Upper lobe of left lung (tissue), 6 donors: ENCODE measurements around the gene SCAMP3. TPM values are rescaled to one million over a fixed set of nuclear protein-coding genes. Genes with fewer than 3 reads are reported as not detected.

Source experiments
- ATAC-seq, 2 donors: fragments of 200-7000 bp; cut with Tn5 transposase; one replicate each; pipeline ENCODE4 v1.9.1; 2022; ENCODE audit warnings: mild to moderate bottlenecking in 2 of 2, moderate library complexity in 2 of 2; ENCODE audit not compliant: low FRiP score in 2 of 2
- DNase-seq, 2 donors: peaks; one replicate each; pipeline ENCODE4 v3.0.0-alpha.2; 2019 to 2020
- H3K27ac ChIP-seq, 4 donors: fragments of 200-600 bp; sonication (generic); one replicate each; pipeline ENCODE4 v1.5.1; 2016 to 2019
- H3K27me3 ChIP-seq, 4 donors: fragments of 200-600 bp; sonication (generic); one replicate each; pipeline ENCODE4 v1.5.1; 2017 to 2019
- H3K36me3 ChIP-seq, 4 donors: fragments of 200-600 bp; sonication (generic); one replicate each; pipeline ENCODE4 v1.5.1; 2016 to 2019
- H3K4me1 ChIP-seq, 4 donors: fragments of 200-600 bp; sonication (generic); one replicate each; pipeline ENCODE4 v1.5.1; 2018 to 2019
- H3K4me3 ChIP-seq, 4 donors: fragments of 200-600 bp; sonication (generic); one replicate each; pipeline ENCODE4 v1.5.1; 2017 to 2019; ENCODE audit warnings: mild to moderate bottlenecking in 2 of 4, moderate library complexity in 1 of 4
- H3K9me3 ChIP-seq, 4 donors: fragments of 200-600 bp; sonication (generic); one replicate each; pipeline ENCODE4 v1.5.1; 2018 to 2019
- EP300 ChIP-seq, 4 donors: sonication (generic); formaldehyde crosslinking; IDR thresholded peaks; one replicate each; pipeline ENCODE4 v1.5.1; 2017; ENCODE audit warnings: antibody characterized with exemption in 4 of 4, control low read depth in 2 of 4
- POLR2A ChIP-seq, 4 donors: fragments of 450-650 bp; IDR thresholded peaks; one replicate each; pipeline ENCODE4 v1.5.1; 2016 to 2017; ENCODE audit warnings: antibody characterized with exemption in 4 of 4, mild to moderate bottlenecking in 2 of 4
- POLR2AphosphoS5 ChIP-seq, 2 donors: sonication (generic); formaldehyde crosslinking; IDR thresholded peaks; one replicate each; pipeline ENCODE4 v1.5.1; 2017; ENCODE audit warnings: antibody characterized with exemption in 2 of 2
- WGBS, 2 donors: methylation state at CpG; one replicate each; pipeline ENCODE4 v1.1.5; 2017 to 2018; 5-methylcytosine and 5-hydroxymethylcytosine counted together
- total RNA-seq, 6 donors: library from RNA; depleted of rRNA in 4 of 6; stranded (reverse); fragments of >200 nt in 4 of 6; gene quantifications; one replicate each; pipeline versions ENCODE4 v1.1.0 to v1.2.1, GENCODE V29; 2016 to 2021
- TF ChIP-seq, protein P1 (sequence below), 6 experiments: fragments of 450-650 bp in 4 of 6; fragments of 200-600 bp in 2 of 6; sonication (generic) in 2 of 6; IDR thresholded peaks; one replicate each; pipeline ENCODE4 v1.5.1; 2016 to 2019; ENCODE audit warnings: antibody characterized with exemption in 6 of 6
- donor health status: DM: no; HTN: no; CAD: no; lungs with moderate emphysema.
- donor health status: DM: no; HTN: yes; CAD: no; lungs with severe emphysema.

SCAMP3 gene
- total RNA-seq, 6 donors from 2014 or later, result 61.5 to 96.1 (median 70.4) TPM

DNA sequence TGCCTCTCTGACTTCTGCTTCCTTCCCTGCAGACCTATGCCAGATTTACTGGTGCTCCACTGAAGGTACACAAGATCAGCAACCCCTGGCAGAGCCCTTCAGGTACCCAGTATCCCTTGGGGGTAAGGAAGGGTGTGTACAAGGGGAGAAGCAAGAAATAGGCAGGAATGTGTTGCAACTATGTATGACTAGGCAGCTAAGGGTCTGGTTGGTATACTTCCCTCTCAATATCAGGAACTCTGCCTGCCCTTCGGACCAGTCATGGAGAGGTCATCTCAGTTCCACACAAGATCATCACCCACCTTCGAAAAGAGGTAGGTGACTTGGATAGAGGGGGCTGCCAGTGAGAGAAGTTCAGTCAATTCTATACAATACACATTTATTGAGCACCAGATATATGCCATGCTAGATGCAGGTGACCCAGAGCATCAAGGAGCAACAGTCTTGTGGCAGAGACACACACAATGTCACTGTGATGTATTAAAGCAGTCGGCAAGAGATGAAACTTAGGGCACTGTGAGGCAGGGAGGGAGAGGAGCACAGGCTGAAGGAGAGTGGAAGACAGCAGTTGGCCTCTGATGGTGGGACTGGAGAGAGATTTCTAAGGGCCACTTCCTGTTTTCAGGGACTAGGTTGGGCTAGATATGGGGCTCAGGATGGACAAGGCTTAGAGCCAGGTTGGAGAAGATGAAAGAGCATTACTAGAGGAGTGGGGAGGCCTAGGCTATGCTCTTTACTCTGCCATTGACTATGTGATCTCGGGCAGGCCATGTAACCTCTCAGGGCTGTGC lies 51.7 kb downstream of the SCAMP3 start:
- Histone ChIP-seq H3K4me1 (peaks cover 26 to 32% (median 27%) of the 10 kb centered on the region in 4 donors), H3K36me3 (peaks cover 0 to 10% (median 3%) of the 10 kb centered on the region in 4 donors), H3K27me3 (no peaks in the 10 kb centered on the region), H3K27ac (peak overlapping the region in 3 of 4 donors; percentile 56 to 100 (median 97)), H3K4me3 (peak overlapping the region in 1 of 4 donors; percentile 11), H3K9me3 (no peaks in the 10 kb centered on the region)
- peak in 1 of 2 donors; percentile 47 for DNase-seq
- WGBS, 2 donors, result 77% methylated on average over 4 of the region's 4 CpGs
- TF ChIP-seq POLR2AphosphoS5 (IDR thresholded peaks at IDR 0.05), result no peak
- no peak for TF ChIP-seq POLR2A (IDR thresholded peaks at IDR 0.05)
- no peak for TF ChIP-seq EP300 (IDR thresholded peaks at IDR 0.05)
- TF ChIP-seq, protein P1, sequence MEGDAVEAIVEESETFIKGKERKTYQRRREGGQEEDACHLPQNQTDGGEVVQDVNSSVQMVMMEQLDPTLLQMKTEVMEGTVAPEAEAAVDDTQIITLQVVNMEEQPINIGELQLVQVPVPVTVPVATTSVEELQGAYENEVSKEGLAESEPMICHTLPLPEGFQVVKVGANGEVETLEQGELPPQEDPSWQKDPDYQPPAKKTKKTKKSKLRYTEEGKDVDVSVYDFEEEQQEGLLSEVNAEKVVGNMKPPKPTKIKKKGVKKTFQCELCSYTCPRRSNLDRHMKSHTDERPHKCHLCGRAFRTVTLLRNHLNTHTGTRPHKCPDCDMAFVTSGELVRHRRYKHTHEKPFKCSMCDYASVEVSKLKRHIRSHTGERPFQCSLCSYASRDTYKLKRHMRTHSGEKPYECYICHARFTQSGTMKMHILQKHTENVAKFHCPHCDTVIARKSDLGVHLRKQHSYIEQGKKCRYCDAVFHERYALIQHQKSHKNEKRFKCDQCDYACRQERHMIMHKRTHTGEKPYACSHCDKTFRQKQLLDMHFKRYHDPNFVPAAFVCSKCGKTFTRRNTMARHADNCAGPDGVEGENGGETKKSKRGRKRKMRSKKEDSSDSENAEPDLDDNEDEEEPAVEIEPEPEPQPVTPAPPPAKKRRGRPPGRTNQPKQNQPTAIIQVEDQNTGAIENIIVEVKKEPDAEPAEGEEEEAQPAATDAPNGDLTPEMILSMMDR (IDR thresholded peaks at IDR 0.05), result no peak
- ATAC-seq, result no peak

DNA sequence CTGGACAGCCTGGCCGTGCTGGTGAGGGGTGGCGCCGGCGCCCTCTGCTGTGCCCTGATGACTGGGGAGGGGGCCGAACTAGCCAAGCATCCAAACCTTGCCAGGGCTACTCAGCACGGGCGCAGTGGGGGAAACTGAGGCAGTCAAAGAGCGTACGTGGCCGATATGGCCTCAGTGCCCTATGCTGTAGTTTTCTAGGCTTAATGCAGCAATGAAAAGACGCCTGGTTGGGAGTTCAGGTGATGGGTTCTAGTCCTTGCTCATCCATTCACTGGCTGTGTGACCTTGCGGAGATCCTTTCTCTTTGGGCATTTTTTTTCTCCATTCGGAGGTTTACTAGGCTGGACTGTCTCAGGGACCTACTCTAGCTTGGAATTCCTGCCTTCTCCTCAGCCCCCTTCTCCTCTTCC lies 52.8 kb downstream of the SCAMP3 start:
- DNase-seq (no peak), ATAC-seq (no peak)
- Histone ChIP-seq H3K4me3 (peak overlapping the region; percentile 68 to 88 (median 74)), H3K27me3 (no peaks in the 10 kb centered on the region), H3K36me3 (peaks cover 0 to 10% (median 3%) of the 10 kb centered on the region in 4 donors), H3K27ac (peak overlapping the region; percentile 97 to 100 (median 98)), H3K4me1 (peaks cover 26 to 32% (median 27%) of the 10 kb centered on the region in 4 donors), H3K9me3 (no peaks in the 10 kb centered on the region)
- 4 to 10% methylated on average over 6 to 9 of the region's 13 CpGs for WGBS, 2 donors
- TF ChIP-seq POLR2A (IDR thresholded peaks at IDR 0.05) (no peak), POLR2AphosphoS5 (IDR thresholded peaks at IDR 0.05) (no peak)
- TF ChIP-seq, protein P1 (IDR thresholded peaks at IDR 0.05), result no peak

DNA sequence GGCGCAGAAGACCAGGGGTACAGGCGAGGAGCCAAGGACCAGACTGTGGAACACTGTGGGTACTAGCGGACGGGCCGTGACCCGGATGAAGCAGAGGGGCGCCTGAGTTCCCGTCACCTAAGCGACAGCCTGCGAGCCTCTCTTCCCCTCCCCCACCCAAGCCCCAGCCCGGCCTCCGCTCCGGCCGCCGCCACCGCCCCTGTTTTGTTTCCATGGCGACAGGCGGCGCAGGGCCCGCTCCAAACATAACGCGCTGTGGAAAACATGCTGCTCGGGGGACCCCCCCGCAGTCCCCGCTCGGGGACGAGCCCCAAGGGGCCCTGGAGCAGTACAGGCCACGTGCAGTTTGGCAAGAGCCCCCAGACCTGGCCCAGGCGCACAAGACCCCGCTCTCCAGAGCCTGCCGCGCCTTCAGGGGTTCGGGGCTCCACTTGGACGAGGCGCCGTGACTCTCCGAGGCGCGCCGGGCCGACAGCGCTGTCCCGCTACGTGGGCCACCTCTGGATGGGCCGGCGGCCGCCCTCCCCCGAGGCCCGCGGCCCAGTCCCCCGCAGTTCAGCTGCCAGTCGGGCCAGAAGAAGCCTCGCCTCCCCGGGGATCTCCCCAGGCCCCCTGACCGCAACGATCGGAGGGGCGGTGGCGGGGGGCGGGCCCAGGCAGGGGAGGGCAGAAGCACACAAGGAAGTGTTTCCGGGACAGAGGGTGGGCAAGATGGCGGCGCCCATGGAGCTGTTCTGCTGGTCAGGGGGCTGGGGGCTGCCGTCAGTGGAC lies 53.4 kb downstream of the SCAMP3 start, which contains the start of gene MTX1:
MTX1 (plus strand) TSS at position 155 of the 771 bp plus-strand sequence; CDS start at position 265, 110 bp downstream.
- peak within 1 kb of the TSS; percentile 97 to 100 (median 98) for H3K27ac ChIP-seq
- H3K27me3 ChIP-seq, result no peaks in the 10 kb centered on the region
- H3K4me1 ChIP-seq, result peaks cover 26 to 32% (median 27%) of the 10 kb centered on the region in 4 donors
- ATAC-seq (peak; percentile 88 to 92), DNase-seq (peak; percentile 93 to 97)
- peak within 1 kb of the TSS; percentile 68 to 88 (median 74) for H3K4me3 ChIP-seq
- peak in 3 of 4 donors; percentile 24 to 94 (median 70) for TF ChIP-seq POLR2A (IDR thresholded peaks at IDR 0.05)
- TF ChIP-seq POLR2AphosphoS5 (IDR thresholded peaks at IDR 0.05), result peak; percentile 72 to 78
- TF ChIP-seq, protein P1 (IDR thresholded peaks at IDR 0.05), result peak in 1 of 6 experiments; percentile 39
- peak in 1 of 4 donors; percentile 4 for TF ChIP-seq EP300 (IDR thresholded peaks at IDR 0.05)
- WGBS, 2 donors, result 1% methylated on average over 35 of the region's 64 CpGs; no CpG with 5 or more reads in 1 of the 2 donors
- H3K36me3 ChIP-seq, result peaks cover 0 to 10% (median 3%) of the 10 kb centered on the region in 4 donors
- no peaks in the 10 kb centered on the region for H3K9me3 ChIP-seq

DNA sequence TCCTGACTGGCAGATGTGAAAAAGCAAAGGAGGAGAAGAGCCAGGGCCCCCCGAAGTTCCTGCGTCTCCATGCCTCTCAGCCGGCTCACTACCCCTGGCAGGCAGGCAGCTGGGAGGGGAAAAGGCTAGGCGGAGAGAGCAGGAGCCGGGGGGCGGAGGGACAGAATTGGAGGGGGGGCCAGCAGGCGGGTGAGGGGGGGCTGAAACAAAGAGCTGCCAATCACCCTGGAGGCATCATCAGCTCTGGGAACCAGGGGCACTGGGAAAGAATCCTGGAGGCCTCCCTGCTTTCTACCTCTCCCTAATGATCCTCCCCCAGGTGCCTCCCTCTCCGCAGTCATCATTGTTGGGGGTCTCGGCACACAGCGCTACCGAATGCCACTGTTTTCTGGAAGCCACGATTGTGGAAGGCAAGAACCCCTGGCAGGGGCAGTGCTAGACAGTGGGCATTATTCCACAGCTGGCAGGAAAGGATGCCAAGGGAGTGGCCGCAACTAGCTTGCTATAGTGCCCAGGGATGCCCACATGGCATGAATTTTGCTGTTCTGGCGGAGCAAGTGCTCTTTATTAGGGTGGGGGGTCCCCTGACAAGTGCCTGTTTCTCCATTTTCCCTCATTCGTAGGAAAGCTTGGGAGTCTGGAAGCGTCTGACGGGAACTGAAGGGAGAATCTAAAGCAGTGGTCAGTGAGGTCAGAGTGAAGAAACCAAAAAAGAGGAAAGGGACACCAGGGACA lies 54.2 kb downstream of the SCAMP3 start, which contains the start of gene THBS3:
THBS3 (minus strand) TSS at position 92 of the 735 bp plus-strand sequence; CDS start at position 71, 21 bp downstream.
- Histone ChIP-seq H3K9me3 (no peaks in the 10 kb centered on the region), H3K36me3 (peaks cover 0 to 10% (median 3%) of the 10 kb centered on the region in 4 donors), H3K4me1 (peaks cover 26 to 32% (median 27%) of the 10 kb centered on the region in 4 donors), H3K27ac (peak within 1 kb of the TSS; percentile 97 to 100 (median 98)), H3K27me3 (no peaks in the 10 kb centered on the region), H3K4me3 (peak within 1 kb of the TSS; percentile 68 to 88 (median 74))
- WGBS, 2 donors, result 20 to 23% methylated on average over 16 to 17 of the region's 17 CpGs
- ATAC-seq (peak; percentile 1 to 43), DNase-seq (no peak)
- TF ChIP-seq POLR2AphosphoS5 (IDR thresholded peaks at IDR 0.05), result no peak
- TF ChIP-seq, protein P1 (IDR thresholded peaks at IDR 0.05), result no peak
- no peak for TF ChIP-seq EP300 (IDR thresholded peaks at IDR 0.05)
- no peak for TF ChIP-seq POLR2A (IDR thresholded peaks at IDR 0.05)
